ENCODE data around the gene SPART. TPM values are rescaled to one million over a fixed set of nuclear protein-coding genes. Genes with fewer than 3 reads are reported as not detected.
"Not testable (repeated sequence)": the region's sequence is repeated elsewhere in the genome, so short reads cannot be mapped to it uniquely, and the experiment has no call there.

SPART gene
- total and polyA plus RNA-seq, 10 donors, result 15.9 to 68.5 (median 54.7) TPM

- H3K36me3 ChIP-seq, result peaks cover 0 to 85% (median 40%) of the 10 kb centered on the region in 6 donors
- 79 to 87% (median 83%) methylated on average over 3 of the region's 3 CpGs for WGBS, 5 donors
Observed at GRCh38 chr13:36313047-36313969, 32.9 kb downstream of the SPART start.

GRCh38 chr13:36310417-36311108, 35.6 kb downstream of the SPART start:
- DNase-seq, result no peak
- TF ChIP-seq CTCF (IDR thresholded peaks at IDR 0.05 in 8 of 11, conservative IDR thresholded peaks at IDR 0.05 in 3 of 11), result no peak
- TF ChIP-seq POLR2A (IDR thresholded peaks at IDR 0.05), result no peak
- no peak for TF ChIP-seq POLR2AphosphoS5 (IDR thresholded peaks at IDR 0.05)
- Histone ChIP-seq H3K27me3 (replicated peaks in 1 of 7) (no peaks in the 10 kb centered on the region), H3K4me1 (no peaks in the 10 kb centered on the region), H3K36me3 (peaks cover 0 to 93% (median 43%) of the 10 kb centered on the region in 6 donors), H3K27ac (no peak overlapping the region), H3K4me3 (no peak overlapping the region), H3K9me3 (no peaks in the 10 kb centered on the region)
- intact Hi-C loops (cut with DNase I; ENCODE audit: low total_unique reads), result no loop called here
- 80 to 87% (median 81%) methylated on average over 7 of the region's 7 CpGs for whole genome bisulfite sequencing, 5 donors

More at GRCh38 chr13:36313047-36313969, 32.9 kb downstream of the SPART start:
- Histone ChIP-seq H3K27me3 (replicated peaks in 1 of 7) (no peaks in the 10 kb centered on the region), H3K9me3 (no peaks in the 10 kb centered on the region), H3K4me3 (no peak overlapping the region), H3K27ac (no peak overlapping the region), H3K4me1 (no peaks in the 10 kb centered on the region)
- DNase-seq, result no peak
- TF ChIP-seq POLR2AphosphoS5 (IDR thresholded peaks at IDR 0.05), result no peak
- no peak for TF ChIP-seq CTCF (IDR thresholded peaks at IDR 0.05 in 8 of 11, conservative IDR thresholded peaks at IDR 0.05 in 3 of 11)
- TF ChIP-seq POLR2A (IDR thresholded peaks at IDR 0.05), result no peak
- intact Hi-C loops (cut with DNase I; ENCODE audit: low total_unique reads), result no loop called here

- Histone ChIP-seq H3K4me3 (no peak overlapping the region), H3K9me3 (no peaks in the 10 kb centered on the region), H3K27me3 (replicated peaks in 1 of 7) (peaks cover 0 to 16% (median 0%) of the 10 kb centered on the region in 7 donors), H3K36me3 (peaks cover 0 to 52% (median 13%) of the 10 kb centered on the region in 6 donors), H3K27ac (no peak overlapping the region), H3K4me1 (peaks cover 0 to 15% (median 8%) of the 10 kb centered on the region in 6 donors)
- DNase-seq, result no peak
- intact Hi-C loops (cut with DNase I; ENCODE audit: low total_unique reads), result no loop called here
- TF ChIP-seq POLR2AphosphoS5 (IDR thresholded peaks at IDR 0.05), result no peak
- WGBS, 5 donors, result 76 to 86% (median 82%) methylated on average over 3 of the region's 3 CpGs
Observed at GRCh38 chr13:36302289-36302688, 43.9 kb downstream of the SPART start.

GRCh38 chr13:36299469-36299868, 46.7 kb downstream of the SPART start:
- H3K27ac ChIP-seq; intact Hi-C loops (cut with DNase I; ENCODE audit: low total_unique reads); DNase-seq; H3K4me3 ChIP-seq; H3K9me3 ChIP-seq: not testable (repeated sequence)
- WGBS, 5 donors, result 50 to 69% (median 64%) methylated on average over 3 of the region's 3 CpGs
- Histone ChIP-seq H3K4me1 (peaks cover 0 to 20% (median 10%) of the 10 kb centered on the region in 6 donors), H3K27me3 (replicated peaks in 1 of 7) (peaks cover 0 to 29% (median 0%) of the 10 kb centered on the region in 7 donors), H3K36me3 (peaks cover 0 to 33% (median 6%) of the 10 kb centered on the region in 6 donors)
